HG02885 (cell line): ENCODE data around the gene C1orf198.

ENCODE experiments used
- ATAC-seq: cut with Tn5 transposase; IDR thresholded peaks from one replicate; pipeline ENCODE4 v1.9.1; 2021; ENCODE audit warnings: mild to moderate bottlenecking; ENCODE audit not compliant: unreplicated experiment, poor library complexity

The C1orf198 gene

DNA sequence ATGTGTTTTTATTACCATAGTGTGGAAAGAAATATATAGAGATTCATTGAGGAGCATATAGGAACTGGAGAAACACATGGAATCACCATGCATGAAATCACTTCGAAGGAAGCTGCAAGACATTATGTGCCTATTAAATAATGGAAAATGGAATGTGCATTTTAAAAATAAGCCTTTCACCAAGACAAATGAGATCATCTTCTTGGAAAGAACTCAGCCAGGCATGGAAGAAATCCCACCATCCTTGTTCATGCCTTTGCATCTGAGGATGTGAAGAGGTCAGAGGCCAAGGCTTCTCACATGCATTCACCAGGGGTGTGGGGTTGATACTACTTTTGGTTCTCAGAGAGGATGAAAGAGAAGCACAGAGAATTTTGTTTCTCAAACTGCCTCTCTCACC is 50.0 kb downstream of the C1orf198 start:
- no peak for ATAC-seq

GRCh38 chr1:230816018-230816417 is 52.3 kb downstream of the C1orf198 start:
- ATAC-seq, result no peak

GRCh38 chr1:230814949-230815692 is 53.2 kb downstream of the C1orf198 start:
- no peak for ATAC-seq

GRCh38 chr1:230812568-230812967 is 55.8 kb downstream of the C1orf198 start:
- no peak for ATAC-seq

DNA sequence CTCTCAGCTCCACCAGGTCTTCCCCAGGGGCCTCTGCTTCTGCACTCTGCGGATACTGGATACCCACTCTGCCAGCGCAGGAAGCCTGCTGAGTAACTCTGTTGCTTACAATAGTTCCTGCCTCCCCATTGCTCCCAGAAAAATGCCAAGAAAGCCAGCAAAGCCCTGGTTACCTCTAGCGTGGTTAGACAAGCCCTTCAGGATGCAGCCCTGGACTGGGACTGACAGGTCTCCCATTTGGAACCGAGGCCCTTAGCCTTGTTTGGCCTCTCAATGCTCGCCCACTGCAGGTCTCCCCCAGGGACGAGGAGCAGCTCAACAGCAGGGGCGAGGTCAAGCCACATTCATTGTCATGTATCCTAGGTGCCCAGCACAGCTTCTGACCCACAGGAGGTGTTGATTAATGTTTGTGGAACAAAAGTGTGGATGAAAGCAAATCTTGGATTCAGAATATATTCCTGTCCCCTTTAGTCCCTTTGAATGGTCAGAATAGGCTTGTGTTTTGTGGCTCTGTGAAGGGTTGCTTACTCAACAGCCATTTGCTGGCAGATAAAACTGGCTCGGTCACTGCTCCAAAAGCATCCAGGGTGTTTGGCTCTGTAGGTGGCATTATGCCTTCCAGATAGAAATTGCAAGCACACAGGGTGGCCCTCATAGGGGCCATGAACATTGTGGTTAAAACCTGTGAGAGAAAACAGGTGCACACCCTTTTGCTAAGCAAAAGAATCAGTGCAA is 58.9 kb downstream of the C1orf198 start:
- ATAC-seq, result no peak

DNA sequence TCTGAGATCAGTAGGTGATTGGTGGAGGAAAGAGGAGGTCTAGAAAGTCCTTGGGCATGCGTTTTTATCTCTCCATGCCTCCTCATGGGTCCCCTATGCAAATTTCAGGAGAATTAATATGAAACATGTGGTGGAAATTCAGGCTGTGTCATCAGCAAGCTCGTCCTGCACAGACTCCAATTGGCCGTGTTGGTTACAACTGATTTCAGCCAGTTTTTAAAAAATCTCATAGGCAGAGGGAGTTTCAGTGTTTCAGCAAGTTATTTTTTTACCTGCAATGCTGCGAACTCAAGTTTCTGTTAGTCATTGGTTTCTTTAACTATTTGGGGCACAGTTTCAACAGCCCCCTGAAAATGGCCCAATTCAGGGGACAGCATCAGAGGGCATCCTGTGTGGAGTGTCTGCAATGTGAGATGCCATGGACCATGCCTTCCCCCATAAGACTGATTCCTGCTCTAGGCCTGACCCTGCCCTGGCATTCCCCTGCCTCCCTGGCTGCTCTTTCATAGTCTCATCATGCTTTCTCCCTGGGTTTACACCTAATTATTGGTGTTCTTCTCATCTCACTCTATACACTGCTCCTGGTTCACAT is 59.9 kb downstream of the C1orf198 start:
- no peak for ATAC-seq

DNA sequence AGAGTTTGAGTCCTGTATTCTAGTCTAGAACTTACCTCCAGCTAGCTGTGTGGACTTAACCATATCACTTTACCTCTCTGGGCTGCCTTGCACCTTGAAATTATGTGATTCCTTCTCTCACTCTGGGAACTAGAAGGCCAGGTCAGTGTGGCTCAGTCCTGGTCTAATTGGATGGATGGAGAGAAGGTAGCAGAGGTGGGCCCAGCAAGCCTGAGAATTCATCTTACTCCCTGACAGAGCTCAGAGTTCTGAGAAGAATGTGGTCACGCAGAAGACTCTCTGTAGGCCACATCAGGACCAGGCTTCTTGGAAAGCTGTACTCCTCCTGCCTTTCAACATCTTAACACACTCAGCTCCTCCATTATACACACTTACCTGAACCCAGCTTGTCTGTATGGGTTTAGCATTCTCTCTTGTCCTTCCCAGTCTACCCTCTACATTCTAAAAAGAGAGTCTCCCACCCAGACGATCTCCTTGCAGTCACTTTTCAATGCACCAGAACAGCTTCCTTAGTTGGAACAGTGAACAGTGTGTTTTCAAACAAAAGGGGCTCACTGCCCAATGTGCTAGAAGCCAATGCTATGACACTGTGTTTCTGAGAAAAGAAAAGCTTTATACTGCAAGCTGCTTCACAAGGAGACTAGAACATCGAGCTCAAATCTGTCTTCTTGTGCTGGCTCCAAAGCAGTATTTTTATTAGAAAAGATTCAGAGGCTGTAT is 60.6 kb downstream of the C1orf198 start:
- ATAC-seq, result no peak

DNA sequence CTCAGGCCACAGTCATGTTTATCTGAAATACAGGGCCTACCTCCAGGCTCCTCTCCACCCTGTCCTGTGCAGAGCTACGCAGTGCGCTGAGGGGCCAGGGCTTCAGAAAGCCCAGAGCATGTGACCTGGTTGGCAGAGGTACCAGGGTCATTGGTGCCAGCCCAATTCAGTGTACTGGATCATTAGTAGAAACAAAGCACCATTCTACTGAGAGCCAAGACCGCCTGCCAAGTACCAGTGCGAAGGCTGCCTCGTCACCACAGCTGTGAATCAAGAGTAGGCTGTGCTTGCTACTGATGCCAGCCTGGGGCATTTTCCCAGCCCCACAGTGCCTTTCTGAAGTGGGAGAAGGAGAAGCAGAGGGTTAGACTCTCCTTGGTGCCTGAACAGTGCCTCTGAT is 61.3 kb downstream of the C1orf198 start:
- no peak for ATAC-seq

DNA sequence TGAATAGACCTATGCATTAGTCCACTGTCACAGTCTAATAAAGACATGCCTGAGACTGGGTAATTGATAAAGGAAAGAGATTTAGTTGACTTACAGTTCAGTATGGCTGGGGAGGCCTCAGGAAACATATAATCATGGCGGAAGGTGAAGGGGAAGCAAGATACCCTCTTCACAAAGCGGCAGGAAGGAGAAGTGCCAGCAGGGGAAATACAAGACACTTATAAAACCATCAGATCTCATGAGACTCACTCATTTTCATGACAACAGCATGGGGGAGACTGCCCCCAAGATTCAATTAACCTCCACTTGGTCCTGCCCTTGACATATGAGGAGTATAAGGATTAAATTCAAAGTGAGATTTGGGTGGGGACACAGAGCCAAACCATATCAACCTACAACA is 61.8 kb downstream of the C1orf198 start:
- ATAC-seq, result no peak

DNA sequence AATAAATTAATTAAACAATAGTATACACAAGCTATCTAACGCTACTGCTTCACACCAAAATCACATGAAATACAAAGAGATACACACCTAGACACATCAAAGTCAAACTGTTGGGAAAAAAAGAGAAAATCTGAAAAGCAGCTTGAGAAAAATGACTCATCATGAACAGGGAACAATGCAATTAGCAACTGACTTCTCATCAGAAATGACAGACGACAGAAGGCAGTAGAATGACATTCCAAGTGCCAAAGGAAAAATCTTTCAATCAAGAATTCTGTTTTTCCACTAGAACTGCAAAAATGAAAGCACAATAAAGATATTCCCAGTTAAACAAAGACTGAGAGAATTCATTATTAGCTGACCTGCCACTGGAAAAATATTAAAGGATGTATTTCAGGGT is 63.9 kb downstream of the C1orf198 start:
- no peak for ATAC-seq

DNA sequence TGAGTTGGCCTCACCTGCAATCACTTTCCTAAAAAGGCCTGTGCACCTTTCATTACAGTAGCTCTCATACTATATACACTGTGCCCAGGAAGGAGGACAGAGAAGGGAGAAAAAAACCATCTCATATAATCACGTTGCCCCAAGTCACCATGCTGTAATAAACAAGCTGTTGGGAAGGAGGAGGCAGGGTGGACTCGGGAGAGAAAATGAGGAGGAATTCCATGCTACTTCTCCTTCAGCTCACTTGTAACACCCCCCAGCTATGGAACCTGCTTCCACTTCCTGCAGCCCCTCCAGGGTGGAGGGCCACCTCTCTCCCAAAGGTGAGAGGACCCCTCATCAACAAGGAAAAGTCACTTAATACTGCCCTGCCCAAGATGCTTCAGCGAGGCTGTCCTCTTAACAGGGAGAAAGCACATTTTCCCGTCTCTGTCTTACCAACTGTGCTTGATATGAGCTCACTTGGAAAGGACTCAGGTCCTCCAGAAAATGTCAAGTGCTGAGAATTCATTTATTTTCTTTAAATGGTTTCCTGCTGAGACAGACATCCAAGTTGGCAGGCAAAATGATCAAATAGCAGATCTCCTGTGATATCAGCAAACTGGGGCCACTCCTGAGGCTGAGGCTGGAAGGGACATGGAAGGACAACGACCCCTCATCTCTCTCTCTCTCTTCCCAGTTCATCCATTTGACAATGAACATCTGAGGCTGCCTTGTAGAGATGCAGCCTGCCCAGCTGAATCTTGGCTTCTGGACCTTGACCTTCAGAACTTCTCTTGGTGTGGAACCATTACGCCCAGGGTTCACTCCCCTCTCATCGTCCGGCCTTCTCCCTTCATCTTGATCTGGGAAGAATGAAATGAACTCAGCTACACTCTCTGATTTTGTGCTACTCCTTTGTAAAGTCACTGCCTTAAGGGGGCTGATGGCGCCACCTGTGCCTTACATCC is 67.2 kb downstream of the C1orf198 start:
- ATAC-seq, result no peak

DNA sequence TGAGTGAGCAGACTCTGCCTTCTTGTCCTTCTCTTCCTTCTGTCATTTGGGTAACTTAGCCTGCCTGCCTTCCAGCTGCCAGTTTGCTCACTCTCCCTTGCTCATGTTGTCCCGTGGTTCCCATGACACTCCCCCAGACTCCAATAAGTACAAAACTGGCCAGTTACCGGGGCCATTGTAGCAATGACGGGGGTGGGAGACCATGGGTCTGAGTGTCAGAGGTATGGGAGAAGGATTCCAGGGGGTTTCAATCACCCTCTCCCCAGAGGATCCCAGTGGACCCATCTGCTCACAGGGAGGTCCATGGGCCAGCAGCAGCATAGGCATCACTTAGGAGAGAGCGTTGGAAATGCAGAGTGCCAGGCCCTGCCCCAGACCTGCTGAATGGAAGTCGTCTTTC is 69.8 kb downstream of the C1orf198 start:
- ATAC-seq, result no peak

- no peak for ATAC-seq
Measured at GRCh38 chr1:230797942-230798365, 70.4 kb downstream of the C1orf198 start.

- ATAC-seq, result no peak
Measured at GRCh38 chr1:230797376-230797920, 70.9 kb downstream of the C1orf198 start.

- no peak for ATAC-seq
Measured at GRCh38 chr1:230796626-230797025, 71.7 kb downstream of the C1orf198 start.

- ATAC-seq, result no peak
Measured at GRCh38 chr1:230794871-230795605, 73.3 kb downstream of the C1orf198 start.

DNA sequence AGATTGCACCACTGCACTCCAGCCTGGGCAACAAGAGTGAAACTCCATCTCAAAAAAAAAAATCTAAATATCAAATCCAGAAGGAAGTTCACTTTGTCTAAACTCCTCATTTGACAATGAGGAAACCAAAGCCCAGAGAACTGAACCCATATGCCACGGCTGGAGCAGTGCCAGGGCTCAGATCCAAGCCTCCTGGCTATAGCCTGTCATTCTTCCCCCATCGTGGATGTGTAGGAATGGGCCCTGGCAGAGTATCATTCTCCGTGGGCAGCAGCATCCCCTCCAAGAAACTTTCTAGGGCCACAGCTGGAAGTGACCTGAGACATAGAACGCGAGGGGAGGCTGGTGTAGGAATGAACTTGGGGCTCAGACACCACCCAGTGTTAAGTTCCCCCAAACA is 73.9 kb downstream of the C1orf198 start:
- no peak for ATAC-seq

- no peak for ATAC-seq
Measured at GRCh38 chr1:230793463-230793745, 74.9 kb downstream of the C1orf198 start.
